GM06990 (cell line): ENCODE results near the gene TENM3.

Source experiments
- DNase-seq: peaks from one replicate; pipeline ENCODE4 v3.0.0-alpha.2; 2011; ENCODE audit not compliant: insufficient read length; ENCODE audit errors: extremely low read depth
- H3K27me3 ChIP-seq: replicated peaks from 2 replicates; pipeline ENCODE4 v1.6.0; 2011; ENCODE audit warnings: low read length; ENCODE audit not compliant: control insufficient read depth, insufficient read depth
- H3K36me3 ChIP-seq: 2 replicates; pipeline ENCODE4 v1.5.1; 2011; ENCODE audit warnings: low read length; ENCODE audit not compliant: control insufficient read depth, insufficient read depth
- H3K4me3 ChIP-seq: replicated peaks from 2 replicates; pipeline ENCODE4 v1.5.1; 2011; ENCODE audit warnings: low read depth, mild to moderate bottlenecking, control low read depth, low read length
- CTCF ChIP-seq: IDR thresholded peaks from 2 replicates; pipeline ENCODE4 v1.5.1; 2011; ENCODE audit warnings: low read length, control low read depth, mild to moderate bottlenecking, inconsistent platforms; ENCODE audit not compliant: insufficient read depth, poor library complexity, severe bottlenecking

TENM3 gene

GRCh38 chr4:182286035-182286434 lies 42.8 kb downstream of the TENM3 start:
- no peak overlapping the region for H3K4me3 ChIP-seq
- no peaks in the 10 kb centered on the region for H3K27me3 ChIP-seq
- TF ChIP-seq CTCF, result no peak
- no peaks in the 10 kb centered on the region for H3K36me3 ChIP-seq
- no peak for DNase-seq

DNA sequence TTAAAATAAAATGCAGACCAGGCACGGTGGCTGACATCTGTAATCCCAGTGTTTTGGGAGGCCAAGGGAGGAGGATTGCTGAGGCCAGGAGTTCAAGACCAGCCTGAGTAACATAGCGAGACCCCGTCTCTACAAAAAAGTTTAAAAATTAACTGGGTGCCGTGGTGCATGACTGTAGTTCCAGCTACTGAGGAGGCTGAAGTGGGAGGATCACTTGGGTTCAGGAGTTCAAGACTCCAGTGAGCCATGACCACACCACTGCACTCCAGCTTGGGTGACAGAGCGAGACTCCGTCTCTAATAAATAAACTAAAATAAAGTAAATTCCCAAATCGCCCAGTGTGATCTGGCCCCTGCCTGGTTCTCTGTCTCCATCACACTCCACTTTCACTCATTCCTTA lies 43.7 kb downstream of the TENM3 start:
- Histone ChIP-seq H3K27me3 (no peaks in the 10 kb centered on the region), H3K4me3 (no peak overlapping the region), H3K36me3 (no peaks in the 10 kb centered on the region)
- DNase-seq, result no peak
- no peak for TF ChIP-seq CTCF

DNA sequence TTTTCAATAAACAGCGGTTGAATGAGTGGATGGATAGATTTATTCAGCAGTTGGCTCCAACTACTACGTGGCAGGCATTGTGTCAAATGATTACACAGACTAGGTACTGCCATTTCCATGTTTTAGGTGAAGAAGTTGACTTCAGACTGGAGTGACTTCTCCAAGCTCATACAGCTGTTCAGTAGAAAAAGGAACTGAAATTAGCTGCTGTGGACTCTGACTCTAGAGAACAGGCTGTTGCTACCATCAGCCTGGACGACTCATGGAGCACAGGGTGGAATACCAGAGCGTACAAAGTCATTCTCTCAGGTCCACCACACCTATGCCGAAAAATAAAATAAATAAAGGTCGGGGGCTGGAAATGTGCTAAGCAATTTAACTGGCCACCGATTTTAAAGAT lies 45.3 kb downstream of the TENM3 start:
- no peak for TF ChIP-seq CTCF
- no peak for DNase-seq

DNA sequence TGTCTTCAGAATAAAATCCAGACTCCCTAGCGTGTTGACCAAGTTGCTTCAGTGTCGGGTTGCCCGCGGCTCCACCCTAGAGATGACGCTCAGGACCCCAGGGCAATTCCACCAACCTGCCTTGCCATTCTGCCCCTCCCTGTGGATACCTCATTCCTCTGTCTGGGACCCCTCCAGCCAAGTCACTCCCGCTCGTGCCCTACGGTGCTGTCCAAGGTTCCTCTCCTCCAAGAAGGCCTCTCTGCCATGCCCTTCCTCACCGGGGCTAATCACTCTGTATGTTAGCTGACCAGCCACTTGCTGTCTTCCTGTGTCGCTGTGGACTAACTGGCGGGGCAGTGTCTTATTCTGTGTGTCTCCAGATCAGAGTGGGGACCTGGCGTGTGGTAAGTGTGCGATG lies 46.6 kb downstream of the TENM3 start:
- TF ChIP-seq CTCF, result no peak
- H3K4me3 ChIP-seq, result no peak overlapping the region
- no peaks in the 10 kb centered on the region for H3K36me3 ChIP-seq
- no peak for DNase-seq
- no peaks in the 10 kb centered on the region for H3K27me3 ChIP-seq

More for the DNA sequence above, 45.3 kb downstream of the TENM3 start:
- H3K27me3 ChIP-seq, result no peaks in the 10 kb centered on the region
- H3K4me3 ChIP-seq, result no peak overlapping the region
- H3K36me3 ChIP-seq, result no peaks in the 10 kb centered on the region

DNA sequence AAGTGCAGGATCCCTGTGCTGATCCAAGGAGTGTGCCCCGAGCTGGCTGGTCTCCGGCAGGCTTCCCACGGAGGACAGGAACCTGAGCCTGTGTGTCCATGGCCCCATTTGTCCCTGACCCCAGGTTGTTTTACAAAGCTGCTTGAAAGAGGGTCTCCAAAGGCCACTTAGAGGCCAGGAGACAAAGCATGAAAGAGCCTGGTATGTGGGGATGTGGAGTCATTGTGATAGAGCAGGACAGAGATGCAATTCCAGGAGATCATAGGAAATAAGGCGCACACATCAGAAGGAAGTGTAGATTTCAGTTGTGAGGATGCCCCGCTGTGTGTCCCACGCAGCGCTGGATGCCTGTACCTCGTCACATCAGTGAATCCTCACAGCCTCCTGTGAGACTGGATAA lies 48.0 kb downstream of the TENM3 start:
- Histone ChIP-seq H3K4me3 (no peak overlapping the region), H3K36me3 (no peaks in the 10 kb centered on the region), H3K27me3 (no peaks in the 10 kb centered on the region)
- no peak for DNase-seq
- TF ChIP-seq CTCF, result no peak

- Histone ChIP-seq H3K4me3 (no peak overlapping the region), H3K36me3 (no peaks in the 10 kb centered on the region), H3K27me3 (no peaks in the 10 kb centered on the region)
- no peak for DNase-seq
- TF ChIP-seq CTCF, result no peak
Measured at GRCh38 chr4:182291597-182292270, 48.5 kb downstream of the TENM3 start.
